MM.1S (cell line): Measurements from ENCODE around the gene TRIM27.

ENCODE experiments used
- EZH2 ChIP-seq: fragments of 300-600 bp; sonication (generic); optimal IDR thresholded peaks from 2 replicates; pipeline ENCODE3; 2017; ENCODE audit warnings: low read depth, mild to moderate bottlenecking, antibody characterized with exemption, low read length, mixed read lengths
- EZH2phosphoT487 ChIP-seq: fragments of 300-600 bp; sonication (generic); IDR thresholded peaks from 2 replicates; pipeline ENCODE4 v1.6.1; 2018; ENCODE audit warnings: antibody characterized with exemption, low read length
- TF ChIP-seq, protein P1 (sequence below): fragments of 300-600 bp; sonication (generic); IDR thresholded peaks from 2 replicates; pipeline ENCODE4 v1.5.1; 2016; ENCODE audit warnings: antibody characterized with exemption, low read length, mixed read lengths

DNA sequence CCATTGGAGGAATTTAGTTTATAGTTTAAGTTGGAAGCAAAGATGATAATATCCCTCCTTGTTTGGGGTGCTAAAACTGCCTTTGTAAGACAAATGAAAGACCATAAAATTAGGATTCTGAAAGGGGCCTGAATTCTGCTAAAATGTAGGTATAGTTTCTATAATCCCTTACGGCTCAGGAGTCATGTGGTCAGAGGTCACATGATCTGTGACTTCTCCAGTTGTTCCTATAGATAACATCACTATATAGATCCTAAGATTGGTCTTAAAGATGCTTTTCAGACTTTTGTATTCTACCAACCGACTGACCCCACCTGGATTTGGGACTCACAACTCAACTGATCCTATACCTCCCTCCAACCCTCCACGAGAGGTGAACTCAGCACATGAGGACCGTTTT, 44.7 kb upstream of the TRIM27 start:
- TF ChIP-seq, protein P1, sequence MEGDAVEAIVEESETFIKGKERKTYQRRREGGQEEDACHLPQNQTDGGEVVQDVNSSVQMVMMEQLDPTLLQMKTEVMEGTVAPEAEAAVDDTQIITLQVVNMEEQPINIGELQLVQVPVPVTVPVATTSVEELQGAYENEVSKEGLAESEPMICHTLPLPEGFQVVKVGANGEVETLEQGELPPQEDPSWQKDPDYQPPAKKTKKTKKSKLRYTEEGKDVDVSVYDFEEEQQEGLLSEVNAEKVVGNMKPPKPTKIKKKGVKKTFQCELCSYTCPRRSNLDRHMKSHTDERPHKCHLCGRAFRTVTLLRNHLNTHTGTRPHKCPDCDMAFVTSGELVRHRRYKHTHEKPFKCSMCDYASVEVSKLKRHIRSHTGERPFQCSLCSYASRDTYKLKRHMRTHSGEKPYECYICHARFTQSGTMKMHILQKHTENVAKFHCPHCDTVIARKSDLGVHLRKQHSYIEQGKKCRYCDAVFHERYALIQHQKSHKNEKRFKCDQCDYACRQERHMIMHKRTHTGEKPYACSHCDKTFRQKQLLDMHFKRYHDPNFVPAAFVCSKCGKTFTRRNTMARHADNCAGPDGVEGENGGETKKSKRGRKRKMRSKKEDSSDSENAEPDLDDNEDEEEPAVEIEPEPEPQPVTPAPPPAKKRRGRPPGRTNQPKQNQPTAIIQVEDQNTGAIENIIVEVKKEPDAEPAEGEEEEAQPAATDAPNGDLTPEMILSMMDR = no peak
- no peak for TF ChIP-seq EZH2
- TF ChIP-seq EZH2phosphoT487 = no peak
